ENCODE measurements around the gene TERT.

TERT gene

GRCh38 chr5:1320436-1321344 is 25.8 kb upstream of the TERT start:
- no peak for ATAC-seq
- TF ChIP-seq BACH2 (CRISPR knock-in tag; IDR thresholded peaks at IDR 0.05; ENCODE audit: borderline replicate concordance): no peak
- no peak for TF ChIP-seq CSRNP3 (CRISPR knock-in tag; IDR thresholded peaks at IDR 0.05)
- TF ChIP-seq PATZ1 (CRISPR knock-in tag; IDR thresholded peaks at IDR 0.05; ENCODE audit: borderline replicate concordance): no peak
- TF ChIP-seq CSDC2 (CRISPR knock-in tag; IDR thresholded peaks at IDR 0.05): no peak
- no peak for TF ChIP-seq RARB (CRISPR knock-in tag; IDR thresholded peaks at IDR 0.05)
- TF ChIP-seq GLIS3 (CRISPR knock-in tag; IDR thresholded peaks at IDR 0.05): no peak
- TF ChIP-seq ESRRG (CRISPR knock-in tag; IDR thresholded peaks at IDR 0.05): no peak
- no peak for TF ChIP-seq ZFP3 (CRISPR knock-in tag; IDR thresholded peaks at IDR 0.05)
- TF ChIP-seq OSR1 (CRISPR knock-in tag; IDR thresholded peaks at IDR 0.05): no peak
- TF ChIP-seq TOX (CRISPR knock-in tag; IDR thresholded peaks at IDR 0.05; ENCODE audit: borderline replicate concordance): no peak
- TF ChIP-seq ZNF70 (CRISPR knock-in tag; IDR thresholded peaks at IDR 0.05): no peak
- no peak for TF ChIP-seq ZC3H10 (CRISPR knock-in tag; IDR thresholded peaks at IDR 0.05)

DNA sequence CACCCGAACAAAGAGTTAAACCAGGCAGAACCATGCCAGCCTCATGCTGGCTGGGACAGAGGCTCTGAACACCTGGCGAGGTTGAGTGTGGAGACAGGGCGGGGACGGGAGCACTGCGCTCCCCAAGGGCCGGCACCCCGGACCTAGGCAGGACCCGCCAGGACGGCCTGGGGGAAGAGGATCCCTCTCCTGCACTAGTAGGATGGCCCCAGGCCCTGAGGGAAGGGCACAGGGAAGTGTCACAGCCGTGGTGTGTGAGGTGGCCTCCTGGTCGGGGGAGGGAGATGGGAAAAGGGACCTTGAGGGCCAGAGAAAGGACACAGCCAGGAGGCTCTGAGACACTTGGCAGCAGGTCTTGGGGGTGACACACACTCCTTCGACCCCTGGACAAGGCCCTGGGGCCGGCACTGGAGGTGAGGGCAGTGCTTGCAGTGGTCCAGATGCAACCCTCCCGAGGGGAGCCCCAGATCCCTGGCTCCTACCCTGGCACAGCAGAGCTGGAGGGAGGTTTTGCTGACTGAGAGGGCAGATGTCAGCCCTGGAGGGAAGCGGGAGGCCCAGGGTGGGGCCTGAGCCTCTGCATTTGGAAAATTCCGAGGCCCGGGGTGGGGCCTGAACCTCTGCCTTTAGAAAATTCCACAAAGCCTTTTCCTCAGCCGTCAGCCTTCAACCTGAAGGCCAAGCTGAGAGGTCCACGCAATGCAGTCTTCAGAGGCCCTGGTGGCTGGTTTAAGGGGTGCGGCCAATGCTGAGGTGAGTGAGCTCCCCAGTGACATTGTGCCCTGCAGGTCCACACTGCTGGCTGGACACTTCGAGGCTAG is 24.8 kb upstream of the TERT start:
- TF ChIP-seq ZFP3 (CRISPR knock-in tag; IDR thresholded peaks at IDR 0.05): no peak
- TF ChIP-seq PATZ1 (CRISPR knock-in tag; IDR thresholded peaks at IDR 0.05; ENCODE audit: borderline replicate concordance): no peak
- no peak for TF ChIP-seq TCF4 (CRISPR knock-in tag; IDR thresholded peaks at IDR 0.05; ENCODE audit: borderline replicate concordance)
- TF ChIP-seq ZNF8 (CRISPR knock-in tag; IDR thresholded peaks at IDR 0.05): no peak
- TF ChIP-seq PPARA (CRISPR knock-in tag; IDR thresholded peaks at IDR 0.05; ENCODE audit: borderline replicate concordance): no peak
- TF ChIP-seq ARNTL (CRISPR knock-in tag; IDR thresholded peaks at IDR 0.05; ENCODE audit: borderline replicate concordance, low read depth): no peak
- TF ChIP-seq TOX (CRISPR knock-in tag; IDR thresholded peaks at IDR 0.05; ENCODE audit: borderline replicate concordance): no peak
- TF ChIP-seq, protein P1, sequence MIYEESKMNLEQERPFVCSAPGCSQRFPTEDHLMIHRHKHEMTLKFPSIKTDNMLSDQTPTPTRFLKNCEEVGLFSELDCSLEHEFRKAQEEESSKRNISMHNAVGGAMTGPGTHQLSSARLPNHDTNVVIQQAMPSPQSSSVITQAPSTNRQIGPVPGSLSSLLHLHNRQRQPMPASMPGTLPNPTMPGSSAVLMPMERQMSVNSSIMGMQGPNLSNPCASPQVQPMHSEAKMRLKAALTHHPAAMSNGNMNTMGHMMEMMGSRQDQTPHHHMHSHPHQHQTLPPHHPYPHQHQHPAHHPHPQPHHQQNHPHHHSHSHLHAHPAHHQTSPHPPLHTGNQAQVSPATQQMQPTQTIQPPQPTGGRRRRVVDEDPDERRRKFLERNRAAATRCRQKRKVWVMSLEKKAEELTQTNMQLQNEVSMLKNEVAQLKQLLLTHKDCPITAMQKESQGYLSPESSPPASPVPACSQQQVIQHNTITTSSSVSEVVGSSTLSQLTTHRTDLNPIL (CRISPR knock-in tag; IDR thresholded peaks at IDR 0.05; ENCODE audit: low read depth): no peak
- no peak for TF ChIP-seq TSHZ2 (CRISPR knock-in tag; IDR thresholded peaks at IDR 0.05)
- no peak for TF ChIP-seq ZNF70 (CRISPR knock-in tag; IDR thresholded peaks at IDR 0.05)
- no peak for TF ChIP-seq ZFP30 (CRISPR knock-in tag; IDR thresholded peaks at IDR 0.05)
- TF ChIP-seq RARB (CRISPR knock-in tag; IDR thresholded peaks at IDR 0.05): no peak
- TF ChIP-seq OSR1 (CRISPR knock-in tag; IDR thresholded peaks at IDR 0.05): no peak
- ATAC-seq: no peak

Data from SK-N-SH treated with all-trans-retinoic acid at 6 μM for 48 hours (cell line).